GM10847 (cell line): ENCODE data around the gene PQBP1.

Experiments used
- POLR2A ChIP-seq: IDR thresholded peaks from 2 replicates; pipeline ENCODE4 v1.6.1; 2011; ENCODE audit not compliant: insufficient read length; ENCODE audit errors: extremely low read depth

Gene PQBP1

DNA sequence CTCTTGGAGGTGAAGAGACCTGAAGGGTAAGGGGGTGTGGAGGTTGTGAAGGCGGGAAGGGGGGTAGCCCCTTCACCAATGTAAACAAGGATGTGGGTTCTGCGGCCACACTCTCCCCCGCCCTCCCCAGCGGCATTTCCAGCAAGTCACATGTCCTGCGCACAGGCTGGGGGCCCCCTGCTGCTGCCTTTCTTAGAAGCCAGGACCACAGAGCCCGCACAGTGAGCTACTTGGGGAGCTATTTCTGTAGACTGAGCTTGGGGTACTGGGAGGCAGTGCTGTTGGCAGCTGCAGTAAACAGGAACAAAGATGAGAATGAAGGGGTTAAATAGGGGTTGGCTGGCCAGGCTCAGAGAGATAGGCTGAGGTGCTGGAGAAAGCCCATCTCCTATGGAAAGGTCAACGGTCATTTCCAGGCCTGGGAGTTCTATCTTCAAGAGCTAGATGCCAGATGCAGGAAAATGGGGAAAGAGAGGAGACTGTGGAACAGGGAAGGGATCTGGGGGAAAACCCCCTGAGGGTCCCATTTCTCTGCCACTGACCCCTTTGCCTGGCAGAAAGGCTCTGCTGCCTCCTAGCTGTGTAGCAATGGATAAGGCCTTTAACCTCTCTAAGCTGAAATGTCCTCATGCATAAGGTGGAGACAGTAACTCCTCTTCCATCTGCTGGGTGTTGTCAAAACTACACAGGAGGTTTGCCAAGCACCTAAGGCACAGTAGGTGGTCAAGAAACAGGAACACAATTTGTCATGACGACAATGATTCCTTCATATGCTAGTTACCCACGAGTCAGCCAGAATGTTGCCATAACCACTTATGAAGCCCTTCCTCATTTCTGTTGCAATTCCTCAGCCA lies 39.6 kb downstream of the PQBP1 start:
- peak; percentile 15 for TF ChIP-seq POLR2A

DNA sequence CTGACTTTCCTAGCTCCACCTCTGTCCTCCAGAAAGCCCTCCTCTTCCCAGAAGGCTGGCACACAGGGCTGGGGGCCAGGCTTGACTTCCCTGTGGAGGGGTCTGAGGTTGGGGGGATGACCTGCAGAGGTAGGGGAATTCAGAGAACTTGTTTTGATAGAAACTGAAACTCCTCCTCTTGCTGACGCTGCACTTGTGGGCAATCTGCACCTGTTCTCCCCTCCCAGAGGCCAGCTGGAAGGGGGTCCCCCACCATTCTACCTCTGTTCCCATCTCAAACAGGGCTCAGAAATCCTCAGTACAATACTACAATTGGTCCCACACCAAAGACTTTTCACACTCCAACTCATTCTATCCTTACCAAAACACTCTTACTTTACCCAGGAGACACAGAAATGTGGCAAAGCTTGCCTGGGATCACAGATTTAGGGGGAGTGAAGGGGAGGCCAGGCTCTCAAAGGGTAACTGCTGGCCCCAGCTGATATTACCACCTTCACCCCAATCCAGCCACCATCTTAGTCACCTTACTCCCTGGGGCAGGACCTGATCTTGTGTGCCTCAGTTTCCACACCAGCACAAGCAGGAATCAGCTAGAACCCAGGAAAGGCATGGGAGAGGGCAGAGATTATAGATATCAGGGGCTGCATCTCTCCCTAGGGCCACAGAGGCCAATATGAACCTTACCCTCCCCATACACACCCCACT lies 41.1 kb downstream of the PQBP1 start:
- no peak for TF ChIP-seq POLR2A

DNA sequence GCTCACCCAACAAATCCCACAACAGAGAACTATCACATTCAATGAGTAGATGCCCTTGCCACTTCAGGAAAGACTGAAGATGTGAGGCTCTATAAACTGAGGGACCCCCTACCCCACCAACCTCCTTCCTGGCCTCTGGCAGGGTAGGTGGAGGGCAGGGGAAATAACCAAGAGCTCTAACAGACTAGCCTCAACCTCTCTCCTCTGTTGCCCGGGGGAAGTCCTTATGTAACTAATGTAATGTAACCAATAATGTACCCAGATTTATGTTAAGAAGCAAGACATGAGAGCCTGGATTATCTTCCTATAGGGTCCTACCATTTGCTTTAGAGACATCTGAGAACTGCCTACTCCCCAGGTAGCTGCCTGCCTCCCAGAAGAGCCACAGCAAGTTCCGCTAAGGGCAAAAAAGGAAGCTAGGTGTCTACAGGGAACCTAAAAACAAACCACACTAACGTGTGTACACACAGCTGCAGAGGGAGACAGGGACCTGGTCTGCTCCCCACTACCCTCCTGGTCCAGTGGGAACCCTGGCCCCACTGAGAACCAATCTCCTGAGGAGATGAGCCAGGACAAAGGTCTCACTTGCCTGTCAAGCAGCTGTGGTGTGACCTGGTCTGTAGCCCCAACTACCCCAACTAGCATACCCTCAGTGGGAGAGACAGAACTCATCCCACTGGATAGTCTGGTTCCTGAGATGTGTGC lies 41.9 kb downstream of the PQBP1 start:
- no peak for TF ChIP-seq POLR2A

DNA sequence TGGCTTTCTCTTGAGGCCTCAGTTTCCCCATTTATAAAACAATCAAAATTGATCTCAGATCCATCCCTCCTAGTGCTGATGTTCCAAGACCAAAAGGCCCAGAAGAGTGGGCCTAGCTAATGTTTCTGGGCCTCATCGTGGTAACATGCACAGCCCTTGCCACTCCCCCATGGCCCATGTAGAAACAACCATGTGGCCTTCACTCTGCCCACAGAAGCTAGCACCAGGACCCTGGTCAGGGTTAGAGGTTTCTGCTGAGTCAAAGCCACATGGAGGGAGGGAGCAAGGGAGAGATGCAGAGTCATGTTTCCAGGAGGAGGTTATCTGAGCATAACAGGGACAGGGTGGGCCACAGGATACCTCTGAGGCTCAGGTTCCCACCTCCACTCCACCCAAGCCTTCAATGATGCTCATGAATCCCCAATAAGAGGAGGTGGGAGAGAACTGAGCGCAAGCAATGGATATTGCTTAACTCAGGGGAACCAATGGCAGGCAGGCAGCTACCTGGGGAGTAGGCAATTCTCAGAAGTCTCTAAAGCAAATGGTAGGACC lies 42.8 kb downstream of the PQBP1 start:
- TF ChIP-seq POLR2A: no peak

DNA sequence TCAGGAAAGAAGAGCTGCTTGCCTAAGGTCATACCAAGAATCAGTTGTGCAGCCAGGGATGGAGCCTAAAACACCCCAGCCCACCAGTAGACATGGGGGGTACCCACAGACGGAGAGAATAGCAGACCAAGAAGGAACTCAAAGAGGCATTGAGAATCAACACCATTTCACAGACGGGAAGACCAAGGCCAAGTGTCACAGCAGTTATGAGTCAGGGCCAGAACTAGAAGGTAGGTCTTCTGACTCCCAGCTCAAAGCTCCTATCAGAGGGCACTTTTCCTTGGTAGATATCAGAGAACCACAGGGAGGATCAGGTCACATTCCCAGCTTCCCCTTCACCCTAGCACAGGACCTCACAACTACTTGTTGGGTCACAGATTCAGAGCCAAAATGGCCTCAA lies 45.2 kb downstream of the PQBP1 start:
- TF ChIP-seq POLR2A: no peak

DNA sequence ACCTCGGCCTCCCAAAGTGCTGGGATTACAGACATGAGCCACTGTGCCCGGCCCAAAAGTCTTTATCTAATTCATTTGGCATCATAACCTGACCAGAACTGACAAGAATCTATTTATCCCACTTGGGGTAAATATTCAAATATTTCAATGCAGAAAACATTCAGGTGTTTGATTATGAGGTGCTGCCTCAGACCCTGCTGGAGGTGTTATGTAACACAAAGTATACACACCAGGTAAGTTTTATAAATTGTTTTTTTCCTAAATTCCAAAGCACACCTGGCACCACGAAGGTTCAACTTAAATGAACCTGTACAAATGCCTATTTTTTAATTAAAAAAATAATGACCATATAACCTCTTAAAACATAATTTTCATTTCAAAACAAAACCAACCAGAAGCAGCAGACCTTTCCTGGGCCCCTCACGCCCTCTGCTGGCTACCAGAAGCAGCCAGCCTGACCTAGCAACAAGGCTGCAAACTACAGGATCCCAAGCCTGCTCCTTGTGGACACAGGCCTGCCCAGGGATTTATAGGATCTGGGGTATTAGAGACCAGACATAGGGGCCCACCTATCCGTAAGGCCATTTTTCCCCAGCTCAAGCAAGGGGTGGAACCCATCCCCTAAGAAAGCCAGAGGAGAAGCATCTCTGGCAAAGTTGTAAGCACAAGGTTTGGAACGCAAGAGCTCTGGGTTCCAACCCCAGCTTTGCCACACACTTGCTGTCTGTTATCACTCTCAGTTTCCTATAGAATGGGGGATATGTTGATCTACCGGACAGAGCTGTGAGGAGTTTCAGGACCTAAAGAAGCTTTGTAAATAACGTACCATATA lies 48.0 kb downstream of the PQBP1 start:
- no peak for TF ChIP-seq POLR2A

DNA sequence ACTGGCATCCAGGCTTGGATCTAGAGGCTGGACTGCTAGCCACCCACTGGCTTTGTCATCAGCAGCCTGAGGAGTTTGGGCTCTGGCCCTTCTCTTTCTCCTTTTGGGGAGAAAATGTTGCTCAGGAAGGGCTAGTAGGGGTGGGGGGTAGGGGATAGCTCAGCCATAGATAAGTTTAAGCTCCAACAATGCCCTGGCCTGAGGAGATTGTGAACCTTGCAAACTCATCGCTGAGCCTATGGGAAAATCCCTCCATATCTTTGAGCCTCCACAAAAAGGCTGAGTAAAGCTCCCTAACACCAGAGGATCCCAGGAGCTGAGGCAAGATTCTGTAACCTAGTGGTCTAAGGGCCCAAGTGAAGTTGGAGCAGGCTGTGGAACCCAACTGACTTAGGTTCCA lies 50.9 kb downstream of the PQBP1 start:
- TF ChIP-seq POLR2A: no peak
